Activated CD4-positive, alpha-beta T cell treated with anti-CD3 and anti-CD28 coated beads, Interleukin-10, Interleukin-2, amounts not matched to agents 100 ng/mL and 50 ng/mL, durations not matched to agents 16 hours and 8 hours (primary cell): Measurements from ENCODE around the gene SLC36A4.
"Not testable (repeated sequence)": the region's sequence is repeated elsewhere in the genome, so short reads cannot be mapped to it uniquely, and the experiment has no call there.

ENCODE experiments used
- DNase-seq: peaks from one replicate; pipeline ENCODE4 v3.0.0-alpha.2; 2020

SLC36A4 gene

GRCh38 chr11:93117565-93117964, 80.2 kb downstream of the SLC36A4 start:
- DNase-seq, result no peak

GRCh38 chr11:93116641-93117441, 81.0 kb downstream of the SLC36A4 start:
- DNase-seq, result no peak

GRCh38 chr11:93114304-93114703, 83.5 kb downstream of the SLC36A4 start:
- DNase-seq, result no peak

- no peak for DNase-seq
Observed at GRCh38 chr11:93113824-93114223, 84.0 kb downstream of the SLC36A4 start.

GRCh38 chr11:93111147-93111546, 86.6 kb downstream of the SLC36A4 start:
- DNase-seq, result not testable (repeated sequence)

GRCh38 chr11:93100211-93100610, 97.6 kb downstream of the SLC36A4 start:
- no peak for DNase-seq

- DNase-seq, result no peak
Observed at GRCh38 chr11:93099806-93100205, 98.0 kb downstream of the SLC36A4 start.
